Mesendoderm (in vitro differentiated cells): ENCODE results near the gene HELZ2.

ENCODE experiments used
- DNase-seq: peaks from one replicate; pipeline ENCODE4 v3.0.0; 2013
- H2AK5ac ChIP-seq: 2 replicates; pipeline ENCODE4 v1.6.1; 2013; ENCODE audit warnings: low read length, inconsistent platforms
- H2BK120ac ChIP-seq: 2 replicates; pipeline ENCODE4 v1.6.1; 2013; ENCODE audit warnings: low read depth, mild to moderate bottlenecking, low read length, moderate library complexity, mixed read lengths
- H2BK15ac ChIP-seq: replicated peaks from 2 replicates; pipeline ENCODE4 v1.6.1; 2013; ENCODE audit warnings: low read depth, mild to moderate bottlenecking, moderate library complexity
- H2BK5ac ChIP-seq: 2 replicates; pipeline ENCODE4 v1.6.1; 2013; ENCODE audit warnings: low read length, inconsistent platforms
- H3K18ac ChIP-seq: 2 replicates; pipeline ENCODE4 v1.6.1; 2013; ENCODE audit warnings: mild to moderate bottlenecking, low read length, mixed read lengths
- H3K23ac ChIP-seq: one replicate; pipeline ENCODE4 v1.6.1; 2013; ENCODE audit warnings: low read length
- H3K27ac ChIP-seq: 2 replicates; pipeline ENCODE4 v1.5.1; 2013; ENCODE audit warnings: low read depth, mild to moderate bottlenecking, inconsistent platforms, low read length, moderate library complexity
- H3K27me3 ChIP-seq: 2 replicates; pipeline ENCODE4 v1.6.1; 2013; ENCODE audit warnings: low read length, control low read depth, mild to moderate bottlenecking, inconsistent platforms; ENCODE audit not compliant: insufficient read depth, poor library complexity
- H3K36me3 ChIP-seq: 2 replicates; pipeline ENCODE4 v1.6.1; 2013; ENCODE audit warnings: low read length, inconsistent platforms; ENCODE audit not compliant: control insufficient read depth, insufficient read depth
- H3K4ac ChIP-seq: one replicate; pipeline ENCODE4 v1.6.1; 2013; ENCODE audit warnings: low read depth, mild to moderate bottlenecking, low read length, moderate library complexity
- H3K4me1 ChIP-seq: 2 replicates; pipeline ENCODE4 v1.6.1; 2013; ENCODE audit warnings: low read depth, low read length, inconsistent platforms; ENCODE audit not compliant: control insufficient read depth
- H3K4me2 ChIP-seq: 2 replicates; pipeline ENCODE4 v1.6.1; 2013; ENCODE audit warnings: low read length
- H3K4me3 ChIP-seq: 2 replicates; pipeline ENCODE4 v1.5.1; 2013; ENCODE audit warnings: mild to moderate bottlenecking, low read length
- H3K56ac ChIP-seq: one replicate; pipeline ENCODE4 v1.6.1; 2013; ENCODE audit warnings: low read length
- H3K79me1 ChIP-seq: 2 replicates; pipeline ENCODE4 v1.6.1; 2013; ENCODE audit warnings: low read length, inconsistent platforms
- H3K79me2 ChIP-seq: 2 replicates; pipeline ENCODE4 v1.6.1; 2013; ENCODE audit warnings: mild to moderate bottlenecking, low read length; ENCODE audit not compliant: control insufficient read depth, insufficient read depth
- H3K9ac ChIP-seq: 2 replicates; pipeline ENCODE4 v1.6.1; 2013; ENCODE audit warnings: low read length, inconsistent platforms
- H4K5ac ChIP-seq: one replicate; pipeline ENCODE4 v1.6.1; 2013; ENCODE audit warnings: low read length
- H4K8ac ChIP-seq: one replicate; pipeline ENCODE4 v1.6.1; 2013; ENCODE audit warnings: low read depth, mild to moderate bottlenecking, control low read depth, low read length, moderate library complexity
- WGBS: extraction: QIAGEN DNeasy Blood & Tissue Kit; methylation state at CpG from one replicate; pipeline ENCODE4 v1.1.7; 2013; ENCODE audit warnings: low lambda C conversion rate, missing lambda C conversion rate; ENCODE audit not compliant: insufficient coverage; ENCODE audit errors: extremely low coverage; 5-methylcytosine and 5-hydroxymethylcytosine counted together

The HELZ2 gene

GRCh38 chr20:63540417-63541186 is 33.4 kb downstream of the HELZ2 start:
- H3K9ac ChIP-seq = no peak overlapping the region
- H4K5ac ChIP-seq = no peak overlapping the region
- H3K79me1 ChIP-seq = no peaks in the 10 kb centered on the region
- H3K27me3 ChIP-seq = no peaks in the 10 kb centered on the region
- no peak for DNase-seq
- no peaks in the 10 kb centered on the region for H3K79me2 ChIP-seq
- H3K27ac ChIP-seq = no peak overlapping the region
- no peaks in the 10 kb centered on the region for H3K36me3 ChIP-seq
- no peaks in the 10 kb centered on the region for H3K4me1 ChIP-seq
- peak overlapping the region; percentile 42 for H3K56ac ChIP-seq
- H2BK120ac ChIP-seq = no peak overlapping the region
- H3K18ac ChIP-seq = no peak overlapping the region
- no peak overlapping the region for H3K4ac ChIP-seq
- H2BK15ac ChIP-seq = no peak overlapping the region
- no peak overlapping the region for H3K4me3 ChIP-seq
- no peak overlapping the region for H4K8ac ChIP-seq
- no peak overlapping the region for H2BK5ac ChIP-seq
- no peak overlapping the region for H3K23ac ChIP-seq
- WGBS = no CpG with 5 or more reads among the region's 49 CpGs
- no peak overlapping the region for H2AK5ac ChIP-seq
- no peak overlapping the region for H3K4me2 ChIP-seq

GRCh38 chr20:63539441-63540370 is 34.3 kb downstream of the HELZ2 start:
- no peak for DNase-seq
- no CpG with 5 or more reads among the region's 29 CpGs for WGBS

GRCh38 chr20:63539092-63539430 is 35.0 kb downstream of the HELZ2 start:
- no peak overlapping the region for H4K8ac ChIP-seq
- no peak overlapping the region for H4K5ac ChIP-seq
- H3K4me2 ChIP-seq = no peak overlapping the region
- no peaks in the 10 kb centered on the region for H3K79me2 ChIP-seq
- no peaks in the 10 kb centered on the region for H3K27me3 ChIP-seq
- no peak overlapping the region for H3K56ac ChIP-seq
- H2BK15ac ChIP-seq = no peak overlapping the region
- no peaks in the 10 kb centered on the region for H3K4me1 ChIP-seq
- no peak overlapping the region for H3K4me3 ChIP-seq
- no peak overlapping the region for H3K9ac ChIP-seq
- DNase-seq = no peak
- H3K23ac ChIP-seq = no peak overlapping the region
- no peaks in the 10 kb centered on the region for H3K79me1 ChIP-seq
- no peak overlapping the region for H2AK5ac ChIP-seq
- WGBS = no CpG with 5 or more reads among the region's 12 CpGs
- H2BK120ac ChIP-seq = no peak overlapping the region
- H3K27ac ChIP-seq = no peak overlapping the region
- no peaks in the 10 kb centered on the region for H3K36me3 ChIP-seq
- H3K4ac ChIP-seq = no peak overlapping the region
- H3K18ac ChIP-seq = no peak overlapping the region
- H2BK5ac ChIP-seq = no peak overlapping the region

More at GRCh38 chr20:63539441-63540370, 34.3 kb downstream of the HELZ2 start:
- Histone ChIP-seq H2AK5ac (no peak overlapping the region), H2BK5ac (no peak overlapping the region), H3K18ac (no peak overlapping the region), H2BK15ac (no peak overlapping the region), H3K36me3 (no peaks in the 10 kb centered on the region), H3K79me2 (no peaks in the 10 kb centered on the region), H3K23ac (no peak overlapping the region), H3K56ac (no peak overlapping the region), H3K4me2 (no peak overlapping the region), H4K8ac (no peak overlapping the region), H3K79me1 (no peaks in the 10 kb centered on the region), H3K27ac (no peak overlapping the region), H3K4me1 (no peaks in the 10 kb centered on the region), H3K4me3 (no peak overlapping the region), H3K4ac (no peak overlapping the region), H4K5ac (no peak overlapping the region), H3K27me3 (no peaks in the 10 kb centered on the region), H3K9ac (no peak overlapping the region), H2BK120ac (no peak overlapping the region)

GRCh38 chr20:63538204-63539091 is 35.6 kb downstream of the HELZ2 start:
- Histone ChIP-seq H2BK5ac (no peak overlapping the region), H3K79me1 (no peaks in the 10 kb centered on the region), H2BK120ac (no peak overlapping the region), H3K4me3 (no peak overlapping the region), H4K8ac (no peak overlapping the region), H2BK15ac (no peak overlapping the region), H3K27me3 (no peaks in the 10 kb centered on the region), H3K23ac (no peak overlapping the region), H3K4me2 (no peak overlapping the region), H2AK5ac (no peak overlapping the region), H3K4ac (no peak overlapping the region), H3K18ac (no peak overlapping the region), H3K9ac (no peak overlapping the region), H4K5ac (no peak overlapping the region), H3K36me3 (no peaks in the 10 kb centered on the region), H3K79me2 (no peaks in the 10 kb centered on the region), H3K56ac (peak overlapping the region; percentile 83), H3K27ac (no peak overlapping the region), H3K4me1 (no peaks in the 10 kb centered on the region)
- DNase-seq = no peak
- no CpG with 5 or more reads among the region's 27 CpGs for WGBS

GRCh38 chr20:63537525-63538203 is 36.4 kb downstream of the HELZ2 start:
- no peaks in the 10 kb centered on the region for H3K79me1 ChIP-seq
- peak overlapping the region; percentile 71 for H3K9ac ChIP-seq
- no peak overlapping the region for H2AK5ac ChIP-seq
- no peaks in the 10 kb centered on the region for H3K36me3 ChIP-seq
- H2BK5ac ChIP-seq = no peak overlapping the region
- no peak overlapping the region for H3K23ac ChIP-seq
- H3K18ac ChIP-seq = no peak overlapping the region
- no peak overlapping the region for H3K4me3 ChIP-seq
- H3K4me2 ChIP-seq = peak overlapping the region; percentile 38
- H3K56ac ChIP-seq = peak overlapping the region; percentile 83
- H2BK15ac ChIP-seq = no peak overlapping the region
- H3K4me1 ChIP-seq = no peaks in the 10 kb centered on the region
- H3K27ac ChIP-seq = no peak overlapping the region
- no CpG with 5 or more reads among the region's 34 CpGs for WGBS
- H3K27me3 ChIP-seq = no peaks in the 10 kb centered on the region
- DNase-seq = peak; percentile 87
- no peak overlapping the region for H3K4ac ChIP-seq
- H3K79me2 ChIP-seq = no peaks in the 10 kb centered on the region
- H2BK120ac ChIP-seq = no peak overlapping the region
- no peak overlapping the region for H4K8ac ChIP-seq
- no peak overlapping the region for H4K5ac ChIP-seq
